HG02870 (cell line): ENCODE results near the gene BICRAL.
"Not testable (repeated sequence)": the region's sequence is repeated elsewhere in the genome, so short reads cannot be mapped to it uniquely, and the experiment has no call there.

ENCODE experiments used
- ATAC-seq: cut with Tn5 transposase; IDR thresholded peaks from one replicate; pipeline ENCODE4 v1.9.1; 2021; ENCODE audit warnings: mild to moderate bottlenecking, moderate library complexity; ENCODE audit not compliant: unreplicated experiment

The BICRAL gene

DNA sequence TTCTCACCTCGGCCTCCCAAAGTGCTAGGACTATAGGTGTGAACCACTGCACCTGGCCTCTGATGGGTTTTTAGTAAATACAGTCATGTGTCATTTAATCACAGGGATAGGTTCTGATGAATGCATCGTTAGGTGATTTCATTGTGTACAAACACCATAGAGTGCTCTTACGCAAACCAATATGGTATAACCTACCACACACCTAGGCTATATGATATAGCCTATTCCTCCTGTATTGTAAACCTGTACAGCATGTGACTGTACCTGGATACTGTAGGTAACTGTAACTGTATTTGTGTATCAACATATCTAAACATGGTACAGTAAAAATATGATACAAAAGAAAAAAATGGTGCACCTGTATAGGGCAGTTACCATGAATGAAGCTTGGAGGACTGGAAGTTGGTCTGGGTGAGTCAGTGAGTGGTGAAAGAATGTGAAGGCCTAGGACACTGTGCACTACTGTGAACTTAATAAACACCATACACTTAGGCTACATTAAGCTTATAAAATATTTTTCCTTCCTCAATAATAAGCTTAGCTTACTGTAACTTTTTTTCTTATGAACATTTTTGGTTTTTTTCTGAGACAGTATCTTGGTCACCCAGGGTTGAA lies 10.0 kb downstream of the BICRAL start:
- no peak for ATAC-seq

DNA sequence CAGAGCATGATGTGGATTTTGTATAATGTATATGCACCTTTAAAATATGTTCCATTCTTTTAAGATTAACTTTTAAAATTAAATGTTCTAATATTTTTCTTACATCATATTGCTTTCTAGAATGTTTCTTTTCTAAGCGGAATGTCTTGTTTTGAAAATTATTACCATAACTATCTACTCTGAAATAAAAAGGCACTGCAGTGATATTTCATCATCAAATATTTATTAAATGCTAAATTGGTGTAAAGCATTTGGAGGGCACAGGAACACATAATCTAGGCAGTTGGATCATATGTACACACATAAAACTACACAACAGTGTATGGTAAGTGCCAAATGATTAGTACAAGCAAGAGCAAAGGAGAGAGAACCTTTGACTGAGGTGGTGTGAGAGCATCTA lies 13.8 kb downstream of the BICRAL start:
- ATAC-seq, result no peak

DNA sequence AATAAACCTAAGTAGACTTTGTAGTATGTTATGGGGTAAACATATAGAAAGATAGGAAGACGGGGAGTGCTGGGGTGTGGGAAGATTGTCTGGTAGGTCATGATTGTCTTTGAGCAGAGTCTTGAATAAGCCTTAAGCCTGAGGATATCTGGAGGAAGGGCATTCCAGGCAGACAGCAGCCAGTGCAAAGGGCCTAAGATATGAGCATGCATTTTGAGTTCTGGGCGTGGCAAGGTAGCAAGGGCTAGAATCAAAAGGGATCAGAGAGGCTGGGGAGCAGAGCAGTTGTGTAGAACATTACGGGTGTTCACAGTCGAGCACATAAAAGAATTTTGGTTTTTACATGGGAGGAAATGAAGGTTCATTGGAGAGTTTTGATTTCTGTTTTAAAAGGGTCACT lies 14.3 kb downstream of the BICRAL start:
- ATAC-seq, result no peak

DNA sequence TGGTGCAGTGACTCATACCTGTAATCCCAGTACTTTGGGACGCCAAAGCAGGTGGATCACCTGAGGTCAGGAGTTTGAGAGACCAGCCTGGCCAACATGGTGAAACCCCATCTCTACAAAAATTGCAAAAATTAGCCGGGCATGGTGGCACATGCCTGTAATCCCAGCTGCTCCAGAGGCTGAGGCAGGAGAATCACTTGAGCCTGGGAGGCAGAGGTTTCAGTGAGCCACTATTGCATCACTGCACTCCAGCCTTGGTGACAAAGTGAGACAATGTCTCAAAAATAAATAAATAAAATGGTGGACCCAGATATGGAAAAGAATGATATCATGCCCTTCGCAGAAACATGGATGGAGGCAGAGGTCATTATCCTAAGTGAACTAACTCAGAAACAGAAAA lies 15.8 kb downstream of the BICRAL start:
- not testable (repeated sequence) for ATAC-seq

DNA sequence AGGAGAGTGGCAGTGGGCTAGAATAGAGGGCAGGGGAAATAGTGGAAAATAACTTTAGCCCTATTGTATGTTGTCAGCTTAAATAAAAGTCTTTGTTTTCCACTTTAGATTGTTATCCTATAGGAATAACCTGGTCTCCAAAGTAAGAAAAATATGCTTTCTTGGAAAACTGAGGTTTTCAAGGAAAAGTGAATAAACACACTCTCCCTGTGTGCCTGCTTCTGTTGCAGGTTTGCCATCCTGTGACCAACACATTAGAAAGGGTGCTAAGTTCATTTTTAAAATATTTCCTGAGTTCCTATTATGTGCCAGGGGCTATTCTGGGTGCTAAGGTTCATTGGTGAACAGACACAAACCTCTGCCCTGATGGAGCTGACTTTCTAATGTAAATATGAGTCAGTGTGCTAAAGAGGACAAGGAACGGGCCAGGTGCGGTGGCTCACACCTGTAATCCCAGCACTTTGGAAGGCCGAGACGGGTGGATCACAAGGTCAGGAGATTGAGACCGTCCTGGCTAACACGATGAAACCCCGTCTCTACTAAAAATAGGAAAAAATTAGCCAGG lies 23.5 kb downstream of the BICRAL start:
- ATAC-seq, result no peak

DNA sequence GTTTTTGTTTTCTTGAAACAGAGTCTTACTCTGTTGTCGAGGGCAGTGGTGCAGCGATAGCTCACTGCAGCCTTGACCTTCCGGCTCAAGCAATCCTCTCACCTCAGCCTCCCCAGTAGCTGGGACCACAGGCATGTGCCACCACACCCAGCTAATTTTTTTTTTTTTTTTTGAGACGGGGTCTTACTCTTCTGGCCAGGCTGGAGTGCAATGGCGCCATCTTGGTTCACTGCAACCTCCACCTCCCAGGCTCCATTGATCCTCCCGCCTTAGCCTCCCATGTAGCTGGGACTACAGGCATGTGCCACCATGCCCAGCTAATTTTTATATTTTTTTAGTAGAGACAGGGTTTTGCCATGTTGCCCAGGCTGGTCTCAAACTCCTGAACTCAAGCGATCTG lies 24.5 kb downstream of the BICRAL start:
- ATAC-seq, result not testable (repeated sequence)

DNA sequence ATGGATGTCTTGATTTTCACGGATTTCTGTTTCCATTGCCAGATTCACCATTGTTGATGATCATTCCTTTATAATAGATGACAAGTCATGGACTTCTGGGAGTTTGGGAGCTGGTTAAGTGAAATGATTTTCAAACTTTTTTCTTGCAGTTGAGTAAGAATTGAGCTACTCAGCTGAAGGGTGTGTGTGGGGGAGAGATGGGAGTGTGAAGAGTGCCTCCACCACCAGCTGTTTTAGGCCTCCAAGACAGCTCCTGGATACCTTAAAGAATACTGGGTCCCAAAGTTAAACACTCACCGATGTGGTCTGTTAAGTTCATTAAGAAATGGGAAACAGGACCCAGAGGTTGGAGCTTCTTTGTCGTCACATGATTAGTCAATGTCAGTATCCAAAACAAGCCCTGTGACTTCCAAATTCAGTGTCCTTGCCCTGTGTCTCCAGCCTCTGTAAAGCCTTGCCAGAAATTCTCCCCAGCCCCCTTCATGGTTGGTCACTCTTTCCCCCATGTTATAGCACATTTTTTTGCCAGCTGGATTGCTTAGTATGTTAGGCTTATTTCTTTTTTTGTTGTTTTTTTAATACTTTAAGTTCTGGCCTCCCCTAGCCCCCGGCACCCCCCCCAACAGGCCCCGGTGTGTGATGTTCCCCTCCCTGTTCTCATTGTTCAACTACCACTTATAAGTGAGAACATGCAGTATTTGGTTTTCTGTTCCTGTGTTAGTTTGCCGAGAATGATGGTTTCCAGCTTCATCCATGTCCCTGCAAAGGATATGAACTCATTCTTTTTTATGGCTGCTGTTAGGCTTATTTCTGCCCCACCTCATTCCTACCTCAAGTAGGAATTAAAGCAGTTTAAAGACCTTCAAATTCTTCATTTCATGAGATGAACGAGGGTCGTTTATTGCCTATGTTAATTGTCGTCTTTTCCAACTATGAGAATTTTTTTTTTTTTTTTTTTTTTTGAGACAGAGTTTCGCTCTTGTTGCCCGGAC lies 26.9 kb downstream of the BICRAL start:
- no peak for ATAC-seq

DNA sequence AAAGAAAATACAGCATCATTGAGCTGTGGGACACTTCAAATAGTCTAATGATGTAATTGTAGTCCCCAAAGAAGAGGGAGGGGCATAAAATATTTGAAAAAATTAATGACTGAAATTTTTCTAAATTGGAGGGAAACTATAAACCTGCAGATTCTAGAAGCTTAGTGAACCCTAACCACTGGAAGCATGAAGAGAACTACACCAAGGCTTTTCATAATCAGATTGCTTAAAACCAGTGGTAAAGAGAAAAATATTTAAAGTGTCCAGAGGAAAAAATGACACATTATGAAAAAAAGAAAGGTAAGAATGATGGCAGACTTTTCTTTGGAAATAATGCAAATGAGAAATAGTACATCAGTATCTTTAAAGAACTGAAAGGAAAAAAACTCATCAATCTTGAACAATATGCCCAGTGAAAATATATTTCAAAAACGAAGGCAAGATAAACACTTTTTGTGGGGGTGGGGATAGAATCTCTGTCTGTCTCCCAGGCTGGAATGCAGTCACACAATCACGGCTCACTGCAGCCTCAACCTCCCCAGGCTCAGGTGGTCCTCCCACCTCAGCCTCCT lies 31.3 kb downstream of the BICRAL start:
- ATAC-seq, result no peak

DNA sequence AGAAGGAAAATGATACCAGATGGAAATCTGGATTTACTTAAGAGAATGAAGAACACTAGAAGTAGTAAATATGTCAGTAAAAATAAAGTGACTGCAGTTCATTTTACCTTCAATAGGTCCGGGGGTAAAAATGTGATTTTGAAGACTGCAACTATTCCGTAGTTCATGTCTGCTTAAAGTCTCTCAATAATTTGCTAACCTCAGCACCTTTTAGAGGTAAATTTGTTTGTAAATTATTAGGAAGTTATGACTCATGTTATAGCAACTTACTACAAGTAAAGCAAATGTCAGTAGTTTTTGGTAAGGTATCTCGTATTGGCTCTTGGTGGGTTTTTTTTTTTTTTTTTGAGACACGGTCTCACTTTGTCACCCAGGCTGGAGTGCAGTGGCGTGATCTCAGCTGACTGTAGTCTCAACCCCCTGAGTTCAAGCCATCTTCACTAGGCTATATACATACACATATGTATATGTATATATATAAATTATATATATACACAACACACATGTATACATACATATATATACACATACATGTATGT lies 32.1 kb downstream of the BICRAL start:
- ATAC-seq, result no peak

DNA sequence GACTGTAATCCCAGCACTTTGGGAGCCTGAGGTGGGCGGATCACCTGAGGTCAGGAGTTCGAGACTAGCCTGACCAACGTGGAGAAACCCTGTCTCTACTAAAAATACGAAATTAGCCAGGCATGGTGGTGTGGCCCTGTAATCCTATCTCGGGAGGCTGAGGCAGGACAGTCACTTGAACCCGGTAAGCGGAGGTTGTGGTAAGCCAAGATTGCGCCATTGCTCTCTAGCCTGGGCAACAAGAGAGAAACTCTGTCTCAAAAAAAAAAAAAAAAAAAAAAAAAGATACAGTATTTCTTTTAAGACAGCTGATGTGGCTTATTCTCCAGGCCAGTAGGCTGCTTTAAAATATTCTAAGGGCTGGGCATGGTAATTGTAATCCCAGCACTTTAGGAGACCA lies 33.9 kb downstream of the BICRAL start:
- ATAC-seq, result not testable (repeated sequence)

DNA sequence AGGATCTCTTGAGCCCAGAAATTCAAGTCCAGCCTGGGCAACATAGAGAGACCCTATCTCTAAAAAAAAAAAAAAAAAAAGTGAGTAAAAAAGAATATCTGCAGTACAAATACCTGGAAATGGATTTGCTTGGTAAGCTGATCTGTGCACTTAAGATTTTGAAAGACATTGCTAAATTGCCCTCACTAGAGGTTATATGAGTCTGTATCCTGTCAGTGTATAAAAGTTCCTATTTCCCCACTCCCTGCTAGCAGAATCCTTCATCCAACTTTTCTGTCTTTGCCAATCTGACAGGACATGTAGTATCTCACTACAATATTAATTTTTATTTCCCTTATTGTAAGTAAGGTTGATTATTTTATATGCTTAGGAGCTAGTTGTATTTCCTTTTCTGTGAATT lies 36.1 kb downstream of the BICRAL start:
- ATAC-seq, result no peak

DNA sequence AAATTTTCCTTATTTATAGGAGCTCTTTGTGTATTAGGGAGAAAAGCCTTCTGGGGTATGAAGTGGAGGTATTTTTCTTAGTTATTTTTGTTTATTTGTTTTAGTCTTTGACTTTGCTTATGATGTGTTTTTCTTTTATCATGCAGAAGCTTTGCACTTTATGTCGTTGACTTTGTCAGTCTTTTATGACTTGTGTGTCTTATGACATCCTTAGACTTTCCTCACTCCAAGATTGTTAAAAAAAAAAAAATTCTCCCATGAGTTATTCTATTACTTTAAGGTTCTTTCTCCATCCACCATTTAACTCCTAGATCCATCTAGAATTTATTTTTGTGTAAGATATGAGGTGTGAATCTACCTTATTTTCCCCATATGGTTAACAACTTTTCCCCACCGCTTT lies 36.6 kb downstream of the BICRAL start:
- ATAC-seq, result no peak

DNA sequence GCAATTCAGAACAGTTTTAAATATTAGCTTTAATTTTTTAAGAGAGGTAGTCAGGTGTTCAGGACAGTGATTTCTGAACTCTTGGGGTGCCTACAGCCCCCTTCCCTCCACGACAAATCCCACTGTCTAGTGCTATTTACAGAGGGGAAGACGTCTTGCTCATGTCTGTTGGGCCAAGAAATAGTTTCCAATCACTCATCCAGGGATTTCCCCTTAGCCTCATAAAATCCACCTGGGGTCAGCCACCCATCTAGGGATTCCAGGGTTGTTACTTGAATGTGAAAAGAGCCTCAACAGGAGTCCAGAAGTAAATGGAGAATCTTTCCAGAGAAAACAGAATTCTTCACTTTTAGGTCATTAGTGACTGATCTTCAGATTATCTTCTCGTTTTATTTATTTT lies 37.0 kb downstream of the BICRAL start:
- no peak for ATAC-seq

DNA sequence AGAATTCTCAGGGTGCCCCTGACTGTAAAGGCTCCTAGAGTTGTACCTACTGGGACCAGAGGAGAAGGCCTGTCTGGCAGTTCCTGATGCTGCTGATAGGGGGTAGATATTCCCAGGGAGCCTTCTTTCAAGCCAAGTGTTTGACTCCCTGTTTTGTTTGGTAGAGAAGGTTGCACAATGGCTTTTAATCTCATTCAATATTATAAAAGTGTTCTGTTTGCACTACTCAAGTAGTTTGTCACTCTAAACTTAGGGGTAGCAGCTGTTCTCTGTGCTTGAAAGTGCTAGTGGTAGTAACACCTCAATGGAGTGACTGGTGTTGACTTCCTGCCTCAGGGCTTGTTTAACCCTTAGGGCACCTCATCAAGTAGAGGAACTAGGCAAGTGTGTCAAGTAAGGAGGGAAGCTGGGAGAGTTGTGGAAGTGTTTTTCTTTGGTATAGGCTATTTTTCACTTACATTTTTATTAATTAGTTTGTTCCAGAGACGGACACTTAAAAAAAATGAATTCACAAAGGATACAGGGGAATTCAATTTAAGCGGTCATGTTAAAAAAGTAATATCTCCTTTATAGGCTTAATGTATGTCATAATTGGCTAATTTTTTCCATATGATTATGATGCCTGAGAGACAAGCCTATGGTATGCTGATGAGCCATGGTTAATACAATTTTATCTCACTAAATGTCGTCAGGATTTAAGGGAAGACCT lies 38.1 kb downstream of the BICRAL start:
- no peak for ATAC-seq

DNA sequence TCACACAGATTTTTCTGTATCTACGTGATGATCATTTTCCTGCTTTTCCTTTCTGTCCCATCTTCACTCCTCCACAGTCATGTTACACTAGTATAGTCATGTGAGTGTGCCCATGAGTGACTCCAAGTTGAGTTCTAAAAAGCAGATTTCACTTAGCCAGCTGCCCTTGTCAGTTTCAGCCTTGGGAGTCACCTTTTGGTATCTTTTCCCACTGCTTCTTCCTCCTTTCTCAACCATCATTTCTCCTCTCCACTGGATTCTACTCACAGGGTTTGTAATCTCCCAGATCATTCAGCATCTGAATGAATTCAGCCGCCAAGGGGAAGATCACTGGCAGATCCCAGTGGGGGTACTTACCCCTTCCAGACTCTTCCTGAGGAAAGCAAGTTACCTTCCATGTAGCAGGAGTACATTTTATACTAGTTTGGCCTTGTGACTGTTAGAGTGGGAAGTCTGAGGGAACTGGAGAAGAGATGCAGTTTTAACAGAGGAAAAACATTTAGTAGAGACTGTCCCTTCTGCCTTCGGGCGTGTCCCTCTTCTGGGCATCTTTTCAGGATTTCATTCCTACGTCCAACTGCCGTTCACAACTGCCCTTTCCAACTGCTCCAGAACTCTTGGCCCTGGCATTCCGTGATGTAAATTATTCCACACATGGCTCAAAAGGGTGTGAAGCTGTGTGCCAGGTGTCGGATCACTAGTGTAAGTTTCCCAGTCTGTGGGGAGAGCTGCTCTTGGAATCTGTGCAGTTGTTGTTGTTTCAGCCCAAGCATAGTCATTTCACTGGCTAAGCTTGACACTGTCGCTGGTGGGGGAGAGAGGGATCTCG lies 38.9 kb downstream of the BICRAL start:
- no peak for ATAC-seq

DNA sequence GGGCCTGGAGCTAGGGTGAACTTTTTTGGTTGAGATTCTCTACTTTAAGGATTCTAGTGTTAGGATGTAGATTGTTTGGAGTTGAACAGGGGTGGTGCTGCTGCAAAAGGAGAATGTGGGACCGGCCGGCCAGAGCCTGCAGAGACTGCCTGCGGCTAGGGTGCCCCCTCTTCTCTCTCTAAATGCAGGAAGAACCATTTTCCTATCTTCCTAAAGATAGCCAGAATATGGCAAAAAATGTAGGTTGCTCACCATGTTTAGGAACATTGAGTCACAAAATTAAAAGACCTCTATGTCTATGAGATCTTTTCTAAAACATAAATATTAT lies 39.5 kb downstream of the BICRAL start:
- ATAC-seq, result no peak

DNA sequence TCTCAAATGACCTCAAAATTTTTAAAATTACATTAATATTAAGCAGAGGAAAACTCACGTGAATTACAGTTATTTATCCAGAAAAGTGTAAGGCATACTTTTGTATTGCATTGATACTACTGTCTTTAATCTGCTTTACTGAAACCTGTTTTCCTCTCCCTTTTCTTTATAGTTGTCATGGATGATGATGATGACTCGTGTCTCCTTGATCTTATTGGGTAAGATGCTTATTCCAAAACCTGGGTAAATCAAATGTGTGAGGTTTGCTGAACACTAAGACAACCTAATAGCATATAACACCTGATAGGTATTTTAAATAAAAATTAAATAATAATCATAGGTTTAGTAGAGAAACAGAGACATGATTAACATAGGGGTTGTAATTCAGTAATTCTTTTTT lies 40.0 kb downstream of the BICRAL start:
- no peak for ATAC-seq

DNA sequence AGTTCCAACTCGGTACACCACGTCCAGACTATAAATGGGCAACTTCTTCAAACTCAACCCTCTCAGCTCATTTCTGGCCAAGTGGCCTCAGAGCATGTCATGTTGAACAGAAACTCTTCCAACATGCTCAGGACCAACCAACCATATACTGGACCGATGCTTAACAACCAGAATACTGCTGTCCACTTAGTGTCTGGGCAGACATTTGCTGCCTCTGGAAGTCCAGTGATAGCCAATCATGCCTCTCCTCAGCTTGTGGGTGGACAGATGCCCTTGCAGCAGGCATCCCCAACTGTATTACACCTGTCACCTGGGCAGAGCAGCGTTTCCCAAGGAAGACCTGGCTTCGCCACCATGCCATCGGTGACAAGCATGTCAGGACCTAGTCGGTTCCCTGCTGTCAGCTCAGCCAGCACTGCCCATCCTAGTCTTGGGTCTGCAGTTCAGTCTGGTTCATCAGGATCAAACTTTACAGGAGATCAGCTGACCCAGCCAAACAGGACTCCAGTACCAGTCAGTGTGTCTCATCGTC lies 47.8 kb downstream of the BICRAL start:
- ATAC-seq, result no peak

DNA sequence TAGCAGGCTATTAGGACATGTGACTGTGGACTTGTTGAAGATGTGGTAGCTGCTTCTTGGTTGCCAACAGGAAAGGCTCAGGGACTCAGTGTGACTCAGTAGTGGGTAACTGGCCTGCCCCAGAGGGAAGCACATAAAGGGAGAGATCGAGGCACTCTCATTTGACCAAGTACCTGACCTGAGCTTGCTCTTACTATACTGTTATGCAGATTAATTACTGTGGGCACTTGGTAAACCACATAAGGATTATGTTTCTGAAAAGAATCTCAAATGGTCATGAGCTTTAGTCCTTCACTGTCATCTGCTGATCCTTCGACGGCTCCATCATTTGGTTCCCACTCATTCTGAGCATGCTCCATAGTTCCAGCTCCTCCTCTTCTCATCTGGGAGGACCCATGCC lies 49.4 kb downstream of the BICRAL start:
- ATAC-seq, result no peak

DNA sequence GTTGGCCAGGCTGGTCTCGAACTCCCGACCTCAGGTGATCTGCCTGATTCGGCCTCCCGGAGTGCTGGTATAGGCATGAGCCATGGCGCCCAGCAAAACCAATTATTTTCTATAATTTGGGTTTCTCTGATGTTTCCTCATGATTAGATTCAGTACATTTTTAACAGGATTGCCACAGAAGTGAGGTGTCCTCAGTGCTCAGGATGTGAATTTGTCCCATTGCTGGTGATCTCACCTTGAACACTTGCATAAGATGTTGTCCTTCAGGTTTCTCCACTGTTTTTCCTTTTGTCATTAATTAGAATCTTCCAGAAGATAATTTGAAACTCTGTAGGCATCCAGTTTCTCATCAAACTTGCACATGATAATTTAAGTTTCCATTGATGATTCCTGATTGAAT lies 52.2 kb downstream of the BICRAL start:
- no peak for ATAC-seq
